ENCODE results near the gene P2RX4. TPM values are rescaled to one million over a fixed set of nuclear protein-coding genes. Genes with fewer than 3 reads are reported as not detected.
A peak's percentile ranks its signal among the peaks of the same experiment; 100 is the strongest.
"Not testable (repeated sequence)": the region's sequence is repeated elsewhere in the genome, so short reads cannot be mapped to it uniquely, and the experiment has no call there.

The P2RX4 gene
- total and polyA plus RNA-seq, 3 donors from 2014 or later: 20.2 to 50.0 (median 36.0) TPM

DNA sequence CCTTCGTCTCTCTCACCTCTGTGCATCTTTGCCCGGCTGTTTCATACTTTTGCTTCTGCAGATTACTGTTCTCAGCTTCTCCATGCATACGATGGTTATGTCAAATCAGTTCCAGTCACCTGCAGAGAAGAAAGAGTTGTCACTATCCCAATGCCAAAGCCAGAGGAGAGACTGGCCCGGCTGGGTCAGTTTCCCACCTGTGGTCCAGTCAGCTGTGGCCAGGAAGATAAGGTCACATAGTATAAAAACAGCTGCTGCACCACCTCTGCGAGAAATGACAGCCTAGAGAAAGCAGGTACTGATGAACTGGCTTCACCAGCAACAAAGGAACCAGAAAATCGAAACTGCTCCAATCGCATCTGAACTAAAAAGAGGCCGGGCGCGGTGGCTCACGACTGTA, 6.4 kb upstream of the P2RX4 start:
- WGBS, 2 donors: 83 to 89% methylated on average over 11 of the region's 11 CpGs
- no peaks in the 10 kb centered on the region for H3K27me3 ChIP-seq
- H3K27ac ChIP-seq: no peak overlapping the region
- no peak overlapping the region for H3K4me3 ChIP-seq
- TF ChIP-seq, protein P1, sequence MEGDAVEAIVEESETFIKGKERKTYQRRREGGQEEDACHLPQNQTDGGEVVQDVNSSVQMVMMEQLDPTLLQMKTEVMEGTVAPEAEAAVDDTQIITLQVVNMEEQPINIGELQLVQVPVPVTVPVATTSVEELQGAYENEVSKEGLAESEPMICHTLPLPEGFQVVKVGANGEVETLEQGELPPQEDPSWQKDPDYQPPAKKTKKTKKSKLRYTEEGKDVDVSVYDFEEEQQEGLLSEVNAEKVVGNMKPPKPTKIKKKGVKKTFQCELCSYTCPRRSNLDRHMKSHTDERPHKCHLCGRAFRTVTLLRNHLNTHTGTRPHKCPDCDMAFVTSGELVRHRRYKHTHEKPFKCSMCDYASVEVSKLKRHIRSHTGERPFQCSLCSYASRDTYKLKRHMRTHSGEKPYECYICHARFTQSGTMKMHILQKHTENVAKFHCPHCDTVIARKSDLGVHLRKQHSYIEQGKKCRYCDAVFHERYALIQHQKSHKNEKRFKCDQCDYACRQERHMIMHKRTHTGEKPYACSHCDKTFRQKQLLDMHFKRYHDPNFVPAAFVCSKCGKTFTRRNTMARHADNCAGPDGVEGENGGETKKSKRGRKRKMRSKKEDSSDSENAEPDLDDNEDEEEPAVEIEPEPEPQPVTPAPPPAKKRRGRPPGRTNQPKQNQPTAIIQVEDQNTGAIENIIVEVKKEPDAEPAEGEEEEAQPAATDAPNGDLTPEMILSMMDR (IDR thresholded peaks at IDR 0.05): no peak
- no peak for TF ChIP-seq POLR2A (IDR thresholded peaks at IDR 0.05)
- no peaks in the 10 kb centered on the region for H3K4me1 ChIP-seq
- no peaks in the 10 kb centered on the region for H3K36me3 ChIP-seq (ENCODE audit: low read depth, missing control alignments)
- H3K9me3 ChIP-seq: no peaks in the 10 kb centered on the region
- intact Hi-C loops (cut with DNase I; ENCODE audit: low total_unique reads): no loop called here
- DNase-seq: no peak

DNA sequence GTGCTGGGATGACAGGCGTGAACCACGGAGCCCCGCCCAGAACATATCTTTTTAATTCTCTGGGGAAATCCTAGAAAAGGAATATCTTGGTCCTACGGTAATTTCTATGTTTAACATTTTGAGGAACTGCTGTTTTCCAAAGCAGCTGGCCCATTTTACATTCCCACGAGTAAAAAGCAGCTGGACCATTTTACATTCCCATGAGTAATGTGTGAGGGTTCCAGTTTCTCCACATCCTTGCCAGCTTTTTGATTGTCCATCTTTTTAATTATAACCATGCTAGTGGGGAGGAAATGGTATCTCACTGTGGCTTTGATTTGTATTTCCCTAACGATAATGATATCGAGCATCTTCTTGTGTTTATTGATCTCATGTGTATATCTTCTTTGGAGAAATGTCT, 4.4 kb upstream of the P2RX4 start:
- no peaks in the 10 kb centered on the region for H3K9me3 ChIP-seq
- no peaks in the 10 kb centered on the region for H3K36me3 ChIP-seq (ENCODE audit: low read depth, missing control alignments)
- H3K4me1 ChIP-seq: peaks cover under 1% of the 10 kb centered on the region
- H3K4me3 ChIP-seq: no peak overlapping the region
- no peak for DNase-seq
- TF ChIP-seq, protein P1 (IDR thresholded peaks at IDR 0.05): no peak
- no peak for TF ChIP-seq POLR2A (IDR thresholded peaks at IDR 0.05)
- 69 to 81% methylated on average over 7 of the region's 7 CpGs for WGBS, 2 donors
- H3K27ac ChIP-seq: no peak overlapping the region
- no peaks in the 10 kb centered on the region for H3K27me3 ChIP-seq
- intact Hi-C loops (cut with DNase I; ENCODE audit: low total_unique reads): no loop called here

DNA sequence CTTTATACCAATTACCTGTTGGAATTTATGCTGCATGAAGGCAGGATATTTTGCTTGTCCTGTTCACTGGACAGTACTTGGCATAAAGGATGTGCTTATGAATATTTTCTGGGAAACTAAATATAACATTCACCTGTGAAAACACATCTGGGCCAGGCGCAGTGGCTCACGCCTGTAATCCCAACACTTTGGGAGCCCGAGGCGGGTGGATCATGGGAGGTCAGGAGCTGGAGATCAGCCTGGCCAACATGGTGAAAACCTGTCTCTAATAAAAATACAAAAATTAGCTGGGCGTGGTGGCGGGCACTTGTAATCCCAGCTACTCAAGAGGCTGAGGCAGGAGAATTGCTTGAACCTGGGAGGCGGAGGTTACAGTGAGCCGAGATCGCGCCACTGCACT, 1.4 kb upstream of the P2RX4 start:
- H3K4me3 ChIP-seq; intact Hi-C loops (cut with DNase I; ENCODE audit: low total_unique reads); DNase-seq; H3K27me3 ChIP-seq; H3K9me3 ChIP-seq; H3K27ac ChIP-seq; H3K36me3 ChIP-seq (ENCODE audit: low read depth, missing control alignments); H3K4me1 ChIP-seq: not testable (repeated sequence)
- WGBS, 2 donors: 65 to 84% methylated on average over 10 of the region's 10 CpGs

DNA sequence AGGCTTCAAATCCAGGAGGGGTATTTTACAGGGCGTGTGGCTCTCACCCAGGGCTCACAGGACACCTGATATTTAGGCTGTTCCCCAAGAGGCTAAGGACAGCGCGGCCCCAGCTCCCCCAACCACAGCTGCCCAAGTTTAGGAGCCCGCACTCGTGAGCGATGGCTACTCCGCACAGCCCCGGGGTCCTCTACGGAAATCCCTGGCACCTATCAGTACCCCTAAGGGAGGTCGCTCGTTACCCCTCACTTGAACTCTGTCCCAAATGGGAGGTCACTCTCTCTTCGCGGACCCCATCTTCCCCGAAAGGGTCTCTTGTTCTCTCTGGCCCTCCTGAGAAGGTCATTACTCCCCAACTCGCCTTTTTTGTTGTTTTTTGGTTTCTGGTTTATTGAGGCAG, 708 bp upstream of the P2RX4 start:
- TF ChIP-seq, protein P1 (IDR thresholded peaks at IDR 0.05): no peak
- TF ChIP-seq POLR2A (IDR thresholded peaks at IDR 0.05): no peak
- Histone ChIP-seq H3K27ac (peak overlapping the region; percentile 91 to 92), H3K4me1 (peaks cover 9% of the 10 kb centered on the region), H3K27me3 (no peaks in the 10 kb centered on the region), H3K9me3 (no peaks in the 10 kb centered on the region), H3K36me3 (ENCODE audit: low read depth, missing control alignments) (no peaks in the 10 kb centered on the region), H3K4me3 (peak overlapping the region; percentile 88)
- intact Hi-C loops (cut with DNase I; ENCODE audit: low total_unique reads): no loop called here
- DNase-seq: peak; percentile 28
- 48 to 59% methylated on average over 14 to 15 of the region's 15 CpGs for WGBS, 2 donors

DNA sequence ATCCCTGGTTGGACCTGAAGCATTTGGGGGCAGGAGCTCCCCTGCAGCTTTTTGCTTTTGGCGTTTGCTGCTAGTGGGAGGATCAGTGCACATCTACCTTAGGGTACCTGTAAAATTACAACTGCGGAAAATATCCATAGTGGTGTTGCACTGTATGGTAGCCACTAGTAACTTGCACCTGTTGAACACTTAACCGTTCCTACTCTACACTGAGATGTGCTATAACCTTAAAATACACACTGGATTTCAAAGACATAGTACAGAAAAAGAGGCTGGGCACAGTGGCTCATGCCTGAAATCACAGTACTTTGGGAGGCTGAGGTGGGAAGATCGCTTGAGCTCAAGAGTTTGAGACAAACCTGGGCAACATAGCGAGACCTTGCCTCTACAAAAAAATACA, 2.9 kb downstream of the P2RX4 start:
- Histone ChIP-seq H3K9me3 (no peaks in the 10 kb centered on the region), H3K27me3 (no peaks in the 10 kb centered on the region), H3K27ac (no peak overlapping the region), H3K4me1 (peaks cover 9% of the 10 kb centered on the region), H3K4me3 (no peak overlapping the region), H3K36me3 (ENCODE audit: low read depth, missing control alignments) (no peaks in the 10 kb centered on the region)
- intact Hi-C loops (cut with DNase I; ENCODE audit: low total_unique reads): no loop called here
- TF ChIP-seq, protein P1 (IDR thresholded peaks at IDR 0.05): no peak
- TF ChIP-seq POLR2A (IDR thresholded peaks at IDR 0.05): no peak
- 82 to 93% methylated on average over 5 of the region's 5 CpGs for WGBS, 2 donors
- no peak for DNase-seq
